ENCODE data around the gene LRRC4C. TPM values are rescaled to one million over a fixed set of nuclear protein-coding genes. Genes with fewer than 3 reads are reported as not detected.

LRRC4C gene
- total and polyA plus RNA-seq, 2 experiments from 2014 or later = not detected

DNA sequence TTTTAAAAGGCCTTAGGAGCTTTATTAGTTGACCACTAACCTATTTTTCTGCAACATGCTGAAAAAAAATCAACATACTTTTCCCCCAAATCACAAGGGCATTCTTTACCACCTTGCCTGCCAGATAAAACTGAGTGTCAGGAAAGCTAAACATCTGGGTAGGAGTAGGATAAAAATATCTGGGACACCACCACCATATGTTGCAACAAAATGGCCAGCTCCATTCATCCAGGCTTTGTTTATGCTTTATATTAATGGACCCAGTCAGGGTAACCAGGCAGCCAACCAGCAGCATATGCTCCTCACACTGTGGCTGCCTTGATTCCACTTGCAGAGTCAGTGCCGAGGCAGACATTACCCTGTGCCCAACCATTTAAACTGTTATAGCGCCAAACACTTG lies 1024.5 kb downstream of the LRRC4C start:
- Histone ChIP-seq H3K4me2 (ENCODE audit: unreplicated experiment) (no peak overlapping the region), H3K9ac (no peak overlapping the region), H3K9me3 (ENCODE audit: low read depth) (no peaks in the 10 kb centered on the region), H4K20me1 (ENCODE audit: insufficient read depth) (no peaks in the 10 kb centered on the region), H3K36me3 (ENCODE audit: low read depth) (no peaks in the 10 kb centered on the region), H2AFZ (no peak overlapping the region), H3K27me3 (replicated peaks; ENCODE audit: insufficient read depth) (no peaks in the 10 kb centered on the region), H3K9me2 (ENCODE audit: insufficient read depth) (no peaks in the 10 kb centered on the region), H3K4me3 (no peak overlapping the region), H3F3A (ENCODE audit: insufficient read depth) (no peaks in the 10 kb centered on the region), H3K4me1 (ENCODE audit: insufficient read depth) (no peaks in the 10 kb centered on the region), H3K79me2 (ENCODE audit: insufficient read depth) (no peaks in the 10 kb centered on the region), H3K27ac (no peak overlapping the region)
- WGBS, 2 experiments (ENCODE audit: low coverage in 1 of 2, low lambda C conversion rate in 2 of 2, missing lambda C conversion rate in 2 of 2) = 24 to 33% methylated on average over 2 of the region's 2 CpGs
- DNase-seq = no peak
- in situ Hi-C loops (cut with MboI) = no loop called here
- TF ChIP-seq EZH2phosphoT487 (IDR thresholded peaks at IDR 0.05; ENCODE audit: insufficient read depth, low read depth) (no peak), EZH2 (IDR thresholded peaks at IDR 0.05; ENCODE audit: insufficient read depth, poor library complexity, severe bottlenecking) (no peak)

DNA sequence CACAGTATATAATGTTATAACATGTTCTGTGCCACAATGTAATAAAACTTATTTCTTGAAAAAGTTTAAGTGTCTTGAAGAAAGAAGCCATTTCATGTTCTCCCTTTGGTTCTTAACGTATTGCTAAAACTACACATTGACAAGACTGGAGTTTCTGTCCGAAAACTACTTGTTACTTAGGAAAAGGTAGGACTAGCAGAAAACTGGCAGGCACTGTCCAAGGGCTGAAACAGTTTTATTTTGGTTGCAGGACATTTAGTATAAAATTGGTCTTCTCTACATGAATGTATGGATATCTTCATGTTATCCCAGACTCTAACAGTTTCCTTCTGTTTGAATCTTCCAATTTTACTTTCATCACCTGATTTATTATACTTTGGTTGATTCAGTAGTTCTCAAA lies 1027.1 kb downstream of the LRRC4C start:
- Histone ChIP-seq H2AFZ (no peak overlapping the region), H3K9me3 (ENCODE audit: low read depth) (no peaks in the 10 kb centered on the region), H3K4me3 (no peak overlapping the region), H3K36me3 (ENCODE audit: low read depth) (no peaks in the 10 kb centered on the region), H3K27me3 (replicated peaks; ENCODE audit: insufficient read depth) (no peaks in the 10 kb centered on the region), H3F3A (ENCODE audit: insufficient read depth) (no peaks in the 10 kb centered on the region), H3K4me1 (ENCODE audit: insufficient read depth) (no peaks in the 10 kb centered on the region), H3K9ac (no peak overlapping the region), H3K79me2 (ENCODE audit: insufficient read depth) (no peaks in the 10 kb centered on the region), H3K27ac (no peak overlapping the region), H3K9me2 (ENCODE audit: insufficient read depth) (no peaks in the 10 kb centered on the region), H4K20me1 (ENCODE audit: insufficient read depth) (no peaks in the 10 kb centered on the region), H3K4me2 (ENCODE audit: unreplicated experiment) (no peak overlapping the region)
- TF ChIP-seq EZH2phosphoT487 (IDR thresholded peaks at IDR 0.05; ENCODE audit: insufficient read depth, low read depth) (no peak), EZH2 (IDR thresholded peaks at IDR 0.05; ENCODE audit: insufficient read depth, poor library complexity, severe bottlenecking) (no peak)
- DNase-seq = no peak
- WGBS, 2 experiments (ENCODE audit: low coverage in 1 of 2, low lambda C conversion rate in 2 of 2, missing lambda C conversion rate in 2 of 2) = 14 to 16% methylated on average over 2 of the region's 2 CpGs
- in situ Hi-C loops (cut with MboI) = no loop called here

DNA sequence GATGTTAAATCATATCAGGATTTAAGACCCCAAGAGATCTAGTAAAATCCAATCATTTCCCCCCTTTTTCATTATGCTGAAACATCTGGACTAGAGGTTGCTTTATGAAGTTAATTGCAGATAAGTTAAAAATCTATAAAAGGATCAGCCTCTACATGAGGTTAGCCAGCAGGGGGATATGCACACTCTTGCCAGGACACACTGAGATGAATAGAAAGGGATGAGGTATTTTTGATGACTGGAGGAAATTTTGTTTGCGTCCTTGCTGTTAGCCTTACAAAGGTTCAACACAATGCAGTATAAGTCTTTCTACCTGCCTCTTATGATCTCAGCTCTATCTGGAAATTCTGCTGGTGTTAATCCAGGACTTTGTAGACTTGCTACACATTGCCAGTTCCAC lies 1034.3 kb downstream of the LRRC4C start:
- WGBS, 2 experiments (ENCODE audit: low coverage in 1 of 2, low lambda C conversion rate in 2 of 2, missing lambda C conversion rate in 2 of 2) = 32 to 41% methylated on average over 1 of the region's 1 CpG
- H2AFZ ChIP-seq = no peak overlapping the region
- H3F3A ChIP-seq (ENCODE audit: insufficient read depth) = no peaks in the 10 kb centered on the region
- no peaks in the 10 kb centered on the region for H3K36me3 ChIP-seq (ENCODE audit: low read depth)
- no peaks in the 10 kb centered on the region for H3K9me3 ChIP-seq (ENCODE audit: low read depth)
- no peak overlapping the region for H3K4me3 ChIP-seq
- no peak overlapping the region for H3K9ac ChIP-seq
- in situ Hi-C loops (cut with MboI) = no loop called here
- H3K4me2 ChIP-seq (ENCODE audit: unreplicated experiment) = no peak overlapping the region
- no peak for TF ChIP-seq EZH2 (IDR thresholded peaks at IDR 0.05; ENCODE audit: insufficient read depth, poor library complexity, severe bottlenecking)
- no peak for TF ChIP-seq EZH2phosphoT487 (IDR thresholded peaks at IDR 0.05; ENCODE audit: insufficient read depth, low read depth)
- H3K79me2 ChIP-seq (ENCODE audit: insufficient read depth) = no peaks in the 10 kb centered on the region
- H3K4me1 ChIP-seq (ENCODE audit: insufficient read depth) = no peaks in the 10 kb centered on the region
- no peaks in the 10 kb centered on the region for H3K27me3 ChIP-seq (replicated peaks; ENCODE audit: insufficient read depth)
- no peaks in the 10 kb centered on the region for H3K9me2 ChIP-seq (ENCODE audit: insufficient read depth)
- H4K20me1 ChIP-seq (ENCODE audit: insufficient read depth) = no peaks in the 10 kb centered on the region
- no peak for DNase-seq
- H3K27ac ChIP-seq = no peak overlapping the region

DNA sequence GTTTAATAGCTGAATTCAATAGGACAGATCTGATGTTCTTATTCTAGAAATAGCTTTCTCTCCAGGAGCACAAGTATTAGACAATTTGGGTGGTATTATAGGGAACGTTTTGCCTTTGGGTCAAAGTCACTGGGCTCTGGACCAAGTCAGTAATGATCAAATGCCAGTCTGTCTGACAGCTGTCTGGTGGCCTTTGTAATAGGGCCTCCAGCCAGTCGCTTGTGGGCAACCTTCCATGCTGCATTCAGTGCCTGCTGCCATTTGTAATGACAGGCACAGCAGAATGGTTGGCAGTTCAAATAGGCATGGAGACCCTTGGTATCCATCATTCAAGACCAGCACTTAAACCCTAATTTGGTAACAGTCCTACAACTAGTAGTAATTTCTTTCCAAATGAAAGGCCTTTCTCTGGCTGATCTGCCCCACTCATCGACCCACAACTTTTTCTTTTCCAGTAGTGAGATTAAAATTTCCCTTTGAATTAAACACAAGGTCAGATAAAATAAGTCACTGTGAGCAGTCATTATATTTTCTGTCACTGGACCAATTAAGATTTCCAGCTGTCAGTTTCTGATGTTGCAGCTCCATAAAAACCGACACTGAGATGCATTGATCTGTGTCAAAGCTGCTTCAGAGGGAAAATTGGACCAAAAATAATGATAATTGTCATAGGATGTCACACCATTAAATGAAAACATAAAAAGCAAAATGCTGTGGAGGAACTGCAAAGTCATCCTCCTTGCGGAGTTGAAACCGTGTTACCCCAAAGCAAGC lies 1038.1 kb downstream of the LRRC4C start:
- H3K4me1 ChIP-seq (ENCODE audit: insufficient read depth) = no peaks in the 10 kb centered on the region
- H3F3A ChIP-seq (ENCODE audit: insufficient read depth) = no peaks in the 10 kb centered on the region
- no peaks in the 10 kb centered on the region for H4K20me1 ChIP-seq (ENCODE audit: insufficient read depth)
- no peak overlapping the region for H2AFZ ChIP-seq
- in situ Hi-C loops (cut with MboI) = no loop called here
- no peaks in the 10 kb centered on the region for H3K9me3 ChIP-seq (ENCODE audit: low read depth)
- no peak overlapping the region for H3K27ac ChIP-seq
- TF ChIP-seq EZH2phosphoT487 (IDR thresholded peaks at IDR 0.05; ENCODE audit: insufficient read depth, low read depth) (no peak), EZH2 (IDR thresholded peaks at IDR 0.05; ENCODE audit: insufficient read depth, poor library complexity, severe bottlenecking) (no peak)
- H3K36me3 ChIP-seq (ENCODE audit: low read depth) = no peaks in the 10 kb centered on the region
- no peaks in the 10 kb centered on the region for H3K9me2 ChIP-seq (ENCODE audit: insufficient read depth)
- no peaks in the 10 kb centered on the region for H3K79me2 ChIP-seq (ENCODE audit: insufficient read depth)
- no peak for DNase-seq
- H3K9ac ChIP-seq = no peak overlapping the region
- no peak overlapping the region for H3K4me2 ChIP-seq (ENCODE audit: unreplicated experiment)
- no peak overlapping the region for H3K4me3 ChIP-seq
- no peaks in the 10 kb centered on the region for H3K27me3 ChIP-seq (replicated peaks; ENCODE audit: insufficient read depth)
- 33 to 35% methylated on average over 6 of the region's 6 CpGs for WGBS, 2 experiments (ENCODE audit: low coverage in 1 of 2, low lambda C conversion rate in 2 of 2, missing lambda C conversion rate in 2 of 2)
